Testis (tissue), 2 donors: Measurements from ENCODE around the gene CHRNE.
"Not testable (repeated sequence)": the region's sequence is repeated elsewhere in the genome, so short reads cannot be mapped to it uniquely, and the experiment has no call there.

Experiments
- CTCF ChIP-seq, 3 experiments: fragments of 450-650 bp in 2 of 3; fragments of 200-600 bp in 1 of 3; sonication (generic) in 1 of 3; IDR thresholded peaks; one replicate each; pipeline ENCODE4 v1.5.1; 2016 to 2019; ENCODE audit warnings: antibody characterized with exemption in 3 of 3, mild to moderate bottlenecking in 2 of 3, moderate library complexity in 1 of 3
- POLR2A ChIP-seq: fragments of 450-650 bp; IDR thresholded peaks from one replicate; pipeline ENCODE4 v1.6.1; 2017; ENCODE audit warnings: antibody characterized with exemption, mild to moderate bottlenecking, moderate library complexity

DNA sequence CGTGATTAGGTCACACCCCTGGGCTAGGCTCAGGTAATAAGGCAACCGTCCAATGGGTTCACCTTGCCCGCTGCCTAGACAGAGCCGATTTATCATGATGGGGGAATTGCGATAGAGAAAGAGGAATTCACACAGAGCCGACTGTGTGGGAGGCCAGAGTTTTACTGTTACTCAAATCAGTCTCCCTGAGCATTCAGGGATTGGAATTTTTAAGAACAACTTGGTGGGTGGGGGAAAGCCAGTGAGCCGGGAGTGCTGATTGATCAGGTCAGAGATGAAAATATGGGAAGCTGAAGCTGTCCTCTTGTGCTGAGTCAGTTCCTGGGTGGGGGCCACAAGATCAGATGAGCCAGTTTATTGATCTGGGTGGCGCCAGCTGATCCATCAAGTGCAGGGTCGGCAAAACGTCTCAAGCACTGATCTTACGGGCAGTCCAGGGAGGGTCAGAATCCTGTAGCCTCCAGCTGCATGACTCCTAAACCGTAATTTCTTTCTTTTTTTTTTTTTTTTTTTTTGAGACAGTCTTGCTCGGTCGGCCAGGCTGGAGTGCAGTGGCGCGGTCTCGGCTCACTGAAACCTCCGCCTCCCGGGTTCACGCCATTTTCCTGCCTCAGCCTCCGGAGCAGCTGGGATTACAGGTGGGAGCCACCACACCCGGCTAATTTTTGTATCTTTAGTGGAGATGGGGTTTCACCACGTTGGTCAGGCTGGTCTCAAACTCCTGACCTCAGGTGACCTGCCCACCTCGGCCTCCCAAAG is 23.9 kb upstream of the CHRNE start:
- not testable (repeated sequence) for TF ChIP-seq POLR2A; CTCF (IDR thresholded peaks at IDR 0.05)
